B cell (primary cell): ENCODE results near the gene SEC31B. TPM values are rescaled to one million over a fixed set of nuclear protein-coding genes. Genes with fewer than 3 reads are reported as not detected.
A peak's percentile ranks its signal among the peaks of the same experiment; 100 is the strongest.

Source experiments
- ATAC-seq: fragments of 200-7000 bp; cut with Tn5 transposase; one replicate; pipeline ENCODE4 v1.10.0; 2021; ENCODE audit warnings: low read depth, mild to moderate bottlenecking, moderate number of reproducible peaks, moderate library complexity
- CTCF ChIA-PET: fragments of 350-600 bp; sonication (Branson Sonifier 250); formaldehyde crosslinking; loops from one replicate; lab custom pipeline; 2021; ENCODE audit warnings: antibody characterized with exemption, inconsistent platforms; lab: Charles Lee
- POLR2A ChIA-PET: fragments of 350-600 bp; sonication (Branson Sonifier 250); formaldehyde crosslinking; loops from one replicate; lab custom pipeline; 2021; ENCODE audit warnings: antibody characterized with exemption; lab: Charles Lee
- DNase-seq: peaks from one replicate; pipeline ENCODE4 v3.0.0; 2013
- H2AFZ ChIP-seq: 2 replicates; pipeline ENCODE4 v1.6.1; 2012; ENCODE audit warnings: mild to moderate bottlenecking, low read depth, low read length; ENCODE audit not compliant: insufficient read depth, poor library complexity, severe bottlenecking
- H3K27ac ChIP-seq, 2 donors: 1 replicate in 1 of 2; 2 replicates in 1 of 2; pipeline ENCODE4 v1.5.1; 2012 to 2013; ENCODE audit warnings: low read length in 2 of 2, mild to moderate bottlenecking in 2 of 2, moderate library complexity in 1 of 2
- H3K27me3 ChIP-seq, 4 experiments: fragments of 200-600 bp in 1 of 4; sonication (generic) in 1 of 4; replicated peaks in 1 of 4; 1 replicate in 2 of 4; 2 replicates in 2 of 4; pipeline versions ENCODE4 v1.6.1 to v1.7.0; 2013 to 2016; ENCODE audit warnings: low read length in 3 of 4, mild to moderate bottlenecking in 2 of 4, mixed read lengths in 1 of 4, moderate library complexity in 1 of 4; ENCODE audit not compliant: insufficient read depth in 4 of 4, control insufficient read depth in 3 of 4; ENCODE audit errors: control extremely low read depth in 1 of 4
- H3K36me3 ChIP-seq, 2 experiments: replicated peaks in 1 of 2; 1 replicate in 1 of 2; 2 replicates in 1 of 2; pipeline versions ENCODE4 v1.6.1 to v1.7.1; 2013; ENCODE audit warnings: low read length in 1 of 2; ENCODE audit not compliant: insufficient read depth in 2 of 2, control insufficient read depth in 1 of 2; ENCODE audit errors: control extremely low read depth in 1 of 2, extremely low read depth in 1 of 2
- H3K4me1 ChIP-seq, 2 donors: fragments of 200-600 bp in 1 of 2; sonication (generic) in 1 of 2; 1 replicate in 1 of 2; 2 replicates in 1 of 2; pipeline versions ENCODE4 v1.5.1 to v1.6.1; 2013 to 2017; ENCODE audit warnings: low read length in 2 of 2; ENCODE audit not compliant: control insufficient read depth in 2 of 2, insufficient read depth in 2 of 2
- H3K4me2 ChIP-seq: replicated peaks from 2 replicates; pipeline ENCODE3; 2012; ENCODE audit warnings: mild to moderate bottlenecking, low read depth, low read length; ENCODE audit not compliant: poor library complexity, severe bottlenecking
- H3K4me3 ChIP-seq, 5 experiments: fragments of 200-600 bp in 1 of 5; sonication (generic) in 1 of 5; 1 replicate in 3 of 5; 2 replicates in 2 of 5; pipeline versions ENCODE4 v1.5.1 to v1.7.0; 2011 to 2016; ENCODE audit warnings: low read length in 4 of 5, mild to moderate bottlenecking in 4 of 5, low read depth in 2 of 5, control low read depth in 1 of 5, moderate library complexity in 1 of 5; ENCODE audit not compliant: insufficient read depth in 1 of 5; ENCODE audit errors: control extremely low read depth in 1 of 5, extremely low read depth in 1 of 5
- H3K79me2 ChIP-seq: fragments of 200-600 bp; sonication (generic); one replicate; pipeline ENCODE4 v1.6.0; 2016; ENCODE audit warnings: low read length; ENCODE audit not compliant: control insufficient read depth, insufficient read depth
- H3K9ac ChIP-seq: fragments of 200-600 bp; sonication (generic); 2 replicates; pipeline ENCODE4 v1.6.1; 2017; ENCODE audit warnings: mild to moderate bottlenecking, low read length, moderate library complexity
- H3K9me3 ChIP-seq, 3 donors: one replicate each; pipeline versions ENCODE4 v1.6.1 to v1.7.1; 2013; ENCODE audit warnings: low read length in 2 of 3; ENCODE audit not compliant: control insufficient read depth in 2 of 3, insufficient read depth in 1 of 3; ENCODE audit errors: control extremely low read depth in 1 of 3
- H4K20me1 ChIP-seq: 2 replicates; pipeline ENCODE4 v1.6.0; 2012; ENCODE audit warnings: mild to moderate bottlenecking, low read length; ENCODE audit not compliant: insufficient read depth, control insufficient read depth, poor library complexity, severe bottlenecking
- H3K27ac Mint-ChIP-seq: one replicate; pipeline ENCODE4 v1.8.0; 2021; ENCODE audit warnings: mixed read lengths
- H3K27me3 Mint-ChIP-seq: one replicate; pipeline ENCODE4 v1.8.0; 2021; ENCODE audit warnings: mixed read lengths
- H3K4me1 Mint-ChIP-seq: one replicate; pipeline ENCODE4 v1.8.0; 2021; ENCODE audit warnings: mixed read lengths
- H3K4me3 Mint-ChIP-seq: one replicate; pipeline ENCODE4 v1.8.0; 2021; ENCODE audit warnings: mixed read lengths
- H3K9me3 Mint-ChIP-seq: one replicate; pipeline ENCODE4 v1.8.0; 2022; ENCODE audit warnings: mixed read lengths; ENCODE audit not compliant: insufficient read depth
- EZH2 ChIP-seq: IDR thresholded peaks from 2 replicates; pipeline ENCODE4 v1.6.1; 2012; ENCODE audit warnings: borderline replicate concordance, low read depth, mild to moderate bottlenecking, moderate library complexity, low read length; ENCODE audit not compliant: insufficient read depth, poor library complexity, severe bottlenecking
- WGBS: methylation state at CpG from one replicate; pipeline ENCODE4 v1.1.5; 2013; ENCODE audit warnings: missing lambda C conversion rate; ENCODE audit not compliant: insufficient coverage; 5-methylcytosine and 5-hydroxymethylcytosine counted together
- intact Hi-C: fragments of 100-400 bp; cut with micrococcal nuclease; formaldehyde crosslinking; loops from one replicate; pipeline ENCODE4 v1.10.0; 2022
- polyA minus RNA-seq: library from RNA; depleted of rRNA, polyadenylated mRNA; stranded (reverse); fragments of >200 nt; gene quantifications from 2 replicates; pipeline ENCODE4 v1.2.3, GENCODE V29; 2012
- polyA plus RNA-seq: library from polyadenylated mRNA; depleted of rRNA; stranded (reverse); fragments of >200 nt; gene quantifications from 2 replicates; pipeline ENCODE4 v1.2.3, GENCODE V29; 2012
- total RNA-seq, 2 donors: library from RNA; stranded (reverse); fragments of 120-200 nt in 1 of 2; gene quantifications; 1 replicate in 1 of 2; 2 replicates in 1 of 2; pipeline versions ENCODE4 v1.2.3 to v1.2.4, GENCODE V29; 2013 to 2022
- TF ChIP-seq, protein P1 (sequence below): fragments of 200-600 bp; IDR thresholded peaks from one replicate; pipeline ENCODE4 v1.8.0; 2022; ENCODE audit warnings: antibody characterized with exemption, mild to moderate bottlenecking

SEC31B gene
- 36.3 and 36.4 TPM in 2 replicates for total RNA-seq
- total RNA-seq (2013) = 13.8 TPM
- polyA plus RNA-seq = 45.7 and 62.7 TPM in 2 replicates
- polyA minus RNA-seq = 9.3 and 14.2 TPM in 2 replicates

- Histone ChIP-seq H3K4me2 (peak within 1 kb of the TSS; percentile 33), H3K9ac (no peak within 1 kb of the TSS), H2AFZ (no peak within 1 kb of the TSS), H3K79me2 (no peaks in the 10 kb centered on the region), H3K27ac (no peak within 1 kb of the TSS), H3K4me3 (no peak within 1 kb of the TSS), H3K4me1 (peaks cover 13% of the 10 kb centered on the region in 2 donors), H3K27me3 (peaks cover 0 to 10% (median 5%) of the 10 kb centered on the region in 4 experiments), H3K9me3 (peaks cover 0 to 3% (median 0%) of the 10 kb centered on the region in 3 donors), H4K20me1 (no peaks in the 10 kb centered on the region), H3K36me3 (peaks cover 0 to 9% of the 10 kb centered on the region in 2 experiments)
- TF ChIP-seq EZH2 = no peak
- TF ChIP-seq, protein P1, sequence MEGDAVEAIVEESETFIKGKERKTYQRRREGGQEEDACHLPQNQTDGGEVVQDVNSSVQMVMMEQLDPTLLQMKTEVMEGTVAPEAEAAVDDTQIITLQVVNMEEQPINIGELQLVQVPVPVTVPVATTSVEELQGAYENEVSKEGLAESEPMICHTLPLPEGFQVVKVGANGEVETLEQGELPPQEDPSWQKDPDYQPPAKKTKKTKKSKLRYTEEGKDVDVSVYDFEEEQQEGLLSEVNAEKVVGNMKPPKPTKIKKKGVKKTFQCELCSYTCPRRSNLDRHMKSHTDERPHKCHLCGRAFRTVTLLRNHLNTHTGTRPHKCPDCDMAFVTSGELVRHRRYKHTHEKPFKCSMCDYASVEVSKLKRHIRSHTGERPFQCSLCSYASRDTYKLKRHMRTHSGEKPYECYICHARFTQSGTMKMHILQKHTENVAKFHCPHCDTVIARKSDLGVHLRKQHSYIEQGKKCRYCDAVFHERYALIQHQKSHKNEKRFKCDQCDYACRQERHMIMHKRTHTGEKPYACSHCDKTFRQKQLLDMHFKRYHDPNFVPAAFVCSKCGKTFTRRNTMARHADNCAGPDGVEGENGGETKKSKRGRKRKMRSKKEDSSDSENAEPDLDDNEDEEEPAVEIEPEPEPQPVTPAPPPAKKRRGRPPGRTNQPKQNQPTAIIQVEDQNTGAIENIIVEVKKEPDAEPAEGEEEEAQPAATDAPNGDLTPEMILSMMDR = no peak
- peaks cover 9% of the 10 kb centered on the region for H3K27me3 Mint-ChIP-seq
- DNase-seq = peak; percentile 17
- ChIA-PET CTCF (interaction anchor here (0.6 to 3.0 kb wide), 37 partner anchors 7 to 673 kb away, joined by 3 to 29 read pairs (median 4); partner anchors contain the start of genes HIF1AN and NDUFB8), POLR2A (no interaction called here)
- no peaks in the 10 kb centered on the region for H3K9me3 Mint-ChIP-seq
- peaks cover 10% of the 10 kb centered on the region for H3K4me1 Mint-ChIP-seq
- 40% methylated on average over 69 of the region's 72 CpGs for WGBS
- ATAC-seq = no peak
- intact Hi-C loops = loop anchor here (5.0 kb wide), 1 partner anchor 37 kb away; no protein-coding TSS in a partner anchor
- H3K27ac Mint-ChIP-seq = no peak within 1 kb of the TSS
- H3K4me3 Mint-ChIP-seq = peak within 1 kb of the TSS; percentile 66
Measured at GRCh38 chr10:100519311-100520051, at the start of gene SEC31B. SEC31B (minus strand) TSS chr10:100519861; CDS start chr10:100516952, 2,909 bp downstream.

- Histone ChIP-seq H3K4me2 (no peak overlapping the region), H3K27me3 (peaks cover 0 to 58% (median 27%) of the 10 kb centered on the region in 4 experiments), H4K20me1 (no peaks in the 10 kb centered on the region), H3K4me3 (no peak overlapping the region), H3K79me2 (no peaks in the 10 kb centered on the region), H3K27ac (no peak overlapping the region), H3K4me1 (no peaks in the 10 kb centered on the region), H3K36me3 (no peaks in the 10 kb centered on the region), H2AFZ (no peak overlapping the region), H3K9ac (no peak overlapping the region), H3K9me3 (peaks cover 0 to 3% (median 0%) of the 10 kb centered on the region in 3 donors)
- POLR2A ChIA-PET = no interaction called here
- ATAC-seq (no peak), DNase-seq (no peak)
- CTCF ChIA-PET = no interaction called here
- Mint-ChIP-seq H3K27ac (no peak overlapping the region), H3K4me3 (no peak overlapping the region), H3K4me1 (no peaks in the 10 kb centered on the region), H3K27me3 (peaks cover 48% of the 10 kb centered on the region), H3K9me3 (no peaks in the 10 kb centered on the region)
- intact Hi-C loops = no loop called here
- TF ChIP-seq EZH2 = no peak
- 96% methylated on average over 3 of the region's 3 CpGs for WGBS
Measured at GRCh38 chr10:100568912-100569311, 49.3 kb upstream of the SEC31B start.
